CD14-positive monocyte (primary cell): ENCODE data around the gene DHX15. TPM values are rescaled to one million over a fixed set of nuclear protein-coding genes. Genes with fewer than 3 reads are reported as not detected.

Experiments used
- DNase-seq, 3 donors: peaks; one replicate each; pipeline ENCODE4 v3.0.0-alpha.2; 2011 to 2022
- H2AFZ ChIP-seq: 2 replicates; pipeline ENCODE4 v1.6.0; 2012; ENCODE audit warnings: mild to moderate bottlenecking, low read depth, low read length, inconsistent platforms; ENCODE audit not compliant: insufficient read depth, poor library complexity, severe bottlenecking
- H3K27ac ChIP-seq, 2 donors: 1 replicate in 1 of 2; 2 replicates in 1 of 2; pipeline ENCODE4 v1.5.1; 2012 to 2013; ENCODE audit warnings: low read length in 2 of 2, control low read depth in 1 of 2, inconsistent platforms in 1 of 2, low read depth in 1 of 2, mild to moderate bottlenecking in 1 of 2
- H3K27me3 ChIP-seq, 2 donors: one replicate each; pipeline versions ENCODE4 v1.6.0 to v1.6.1; 2011 to 2013; ENCODE audit warnings: low read length in 2 of 2; ENCODE audit not compliant: control insufficient read depth in 2 of 2, insufficient read depth in 2 of 2
- H3K36me3 ChIP-seq, 2 donors: replicated peaks in 1 of 2; 1 replicate in 1 of 2; 2 replicates in 1 of 2; pipeline versions ENCODE4 v1.5.1 to v1.6.1; 2012 to 2013; ENCODE audit warnings: low read length in 2 of 2, control low read depth in 1 of 2, inconsistent platforms in 1 of 2, mild to moderate bottlenecking in 1 of 2; ENCODE audit not compliant: insufficient read depth in 2 of 2, control insufficient read depth in 1 of 2
- H3K4me1 ChIP-seq, 2 donors: 1 replicate in 1 of 2; 2 replicates in 1 of 2; pipeline versions ENCODE4 v1.5.1 to v1.6.1; 2012 to 2013; ENCODE audit warnings: low read length in 2 of 2, control low read depth in 1 of 2, inconsistent platforms in 1 of 2, mild to moderate bottlenecking in 1 of 2, moderate library complexity in 1 of 2; ENCODE audit not compliant: insufficient read depth in 2 of 2, control insufficient read depth in 1 of 2
- H3K4me2 ChIP-seq: replicated peaks from 2 replicates; pipeline ENCODE3; 2012; ENCODE audit warnings: low read length, moderate library complexity, mild to moderate bottlenecking; ENCODE audit not compliant: poor library complexity, severe bottlenecking; ENCODE audit errors: extremely low read depth
- H3K4me3 ChIP-seq, 3 experiments: fragments of 200-600 bp in 1 of 3; sonication (generic) in 1 of 3; replicated peaks in 1 of 3; 1 replicate in 2 of 3; 2 replicates in 1 of 3; pipeline ENCODE4 v1.5.1; 2011 to 2013; ENCODE audit warnings: low read length in 3 of 3, mild to moderate bottlenecking in 3 of 3, control low read depth in 2 of 3, low read depth in 2 of 3, inconsistent platforms in 1 of 3, moderate library complexity in 1 of 3
- H3K79me2 ChIP-seq: 2 replicates; pipeline ENCODE4 v1.6.0; 2012; ENCODE audit warnings: mild to moderate bottlenecking, control low read depth, inconsistent platforms, low read length, moderate library complexity; ENCODE audit not compliant: insufficient read depth
- H3K9ac ChIP-seq: 2 replicates; pipeline ENCODE4 v1.6.0; 2017; ENCODE audit warnings: low read length, mild to moderate bottlenecking; ENCODE audit not compliant: insufficient read depth, poor library complexity, severe bottlenecking
- H3K9me3 ChIP-seq, 2 donors: replicated peaks in 1 of 2; 1 replicate in 1 of 2; 2 replicates in 1 of 2; pipeline versions ENCODE4 v1.5.1 to v1.6.1; 2012 to 2013; ENCODE audit warnings: low read length in 2 of 2, control low read depth in 1 of 2; ENCODE audit not compliant: control insufficient read depth in 1 of 2, insufficient read depth in 1 of 2
- H4K20me1 ChIP-seq: 2 replicates; pipeline ENCODE4 v1.6.0; 2012; ENCODE audit warnings: mild to moderate bottlenecking, low read length, control low read depth, moderate library complexity; ENCODE audit not compliant: insufficient read depth
- H3K27ac Mint-ChIP-seq, 7 donors: one replicate each; pipeline ENCODE4 v1.8.0; 2020; ENCODE audit warnings: mild to moderate bottlenecking in 7 of 7, mixed read lengths in 7 of 7, moderate library complexity in 6 of 7, inconsistent platforms in 2 of 7
- H3K27me3 Mint-ChIP-seq, 3 donors: one replicate each; pipeline ENCODE4 v1.8.0; 2021 to 2022; ENCODE audit warnings: low read depth in 3 of 3, mild to moderate bottlenecking in 3 of 3, mixed read lengths in 3 of 3, moderate library complexity in 3 of 3, inconsistent platforms in 1 of 3
- H3K36me3 Mint-ChIP-seq, 2 donors: one replicate each; pipeline ENCODE4 v1.8.0; 2020; ENCODE audit warnings: mixed read lengths in 2 of 2, inconsistent platforms in 1 of 2, mild to moderate bottlenecking in 1 of 2
- H3K4me1 Mint-ChIP-seq: one replicate; pipeline ENCODE4 v1.8.0; 2020; ENCODE audit warnings: mild to moderate bottlenecking, mixed read lengths
- H3K4me3 Mint-ChIP-seq, 2 donors: one replicate each; pipeline ENCODE4 v1.8.0; 2020; ENCODE audit warnings: mild to moderate bottlenecking in 2 of 2, mixed read lengths in 2 of 2, moderate library complexity in 1 of 2
- H3K9me3 Mint-ChIP-seq, 7 donors: one replicate each; pipeline ENCODE4 v1.8.0; 2020 to 2022; ENCODE audit warnings: mixed read lengths in 7 of 7, mild to moderate bottlenecking in 6 of 7, moderate library complexity in 6 of 7, inconsistent platforms in 2 of 7
- CTCF ChIP-seq: fragments of 200-600 bp; IDR thresholded peaks from one replicate; pipeline ENCODE4 v1.8.0; 2022; ENCODE audit warnings: antibody characterized with exemption, mild to moderate bottlenecking
- WGBS: methylation state at CpG from one replicate; pipeline ENCODE4 v1.1.5; 2013; ENCODE audit warnings: missing lambda C conversion rate; ENCODE audit not compliant: insufficient coverage; 5-methylcytosine and 5-hydroxymethylcytosine counted together
- intact Hi-C, 2 donors: fragments of 100-400 bp; cut with micrococcal nuclease; formaldehyde crosslinking; loops; one replicate each; pipeline versions ENCODE4 v1.15.0 to v1.15.1; 2023
- polyA plus RNA-seq, 3 donors: library from polyadenylated mRNA; depleted of rRNA in 1 of 3; unstranded in 2 of 3; stranded (reverse) in 1 of 3; fragments of 300-500 nt in 2 of 3; fragments of >200 nt in 1 of 3; fragmentation: Illumina TruSeq in 2 of 3; gene quantifications; 1 replicate in 2 of 3; 2 replicates in 1 of 3; pipeline ENCODE4 v1.2.3, GENCODE V29; 2012 to 2021

DHX15 gene
- polyA plus RNA-seq, 3 donors = 27.2 to 77.7 (median 37.5) TPM

- no peak overlapping the region for H3K4me3 Mint-ChIP-seq
- Histone ChIP-seq H3K9ac (no peak overlapping the region), H2AFZ (no peak overlapping the region), H3K36me3 (no peaks in the 10 kb centered on the region), H4K20me1 (no peaks in the 10 kb centered on the region), H3K27ac (no peak overlapping the region), H3K4me2 (no peak overlapping the region), H3K79me2 (no peaks in the 10 kb centered on the region), H3K4me1 (peaks cover 15 to 18% of the 10 kb centered on the region in 2 donors), H3K9me3 (peaks cover 0 to 8% of the 10 kb centered on the region in 2 donors), H3K4me3 (no peak overlapping the region), H3K27me3 (no peaks in the 10 kb centered on the region)
- H3K27ac Mint-ChIP-seq = no peak overlapping the region
- intact Hi-C loops = no loop called here
- no peak for DNase-seq
- H3K9me3 Mint-ChIP-seq = peaks cover 5 to 14% (median 11%) of the 10 kb centered on the region in 7 donors
- peaks cover 0 to 2% (median 2%) of the 10 kb centered on the region in 3 donors for H3K27me3 Mint-ChIP-seq
- no peaks in the 10 kb centered on the region for H3K36me3 Mint-ChIP-seq
- no CpG with 5 or more reads among the region's 1 CpG for WGBS
- peaks cover 20% of the 10 kb centered on the region for H3K4me1 Mint-ChIP-seq
- TF ChIP-seq CTCF = no peak
These were observed 16.8 kb upstream of the DHX15 start for GRCh38 chr4:24601121-24601520.

- peaks cover 1 to 2% (median 2%) of the 10 kb centered on the region in 3 donors for H3K27me3 Mint-ChIP-seq
- no peak overlapping the region for H2AFZ ChIP-seq
- no peaks in the 10 kb centered on the region for H3K36me3 Mint-ChIP-seq
- peaks cover 0 to 8% of the 10 kb centered on the region in 2 donors for H3K9me3 ChIP-seq
- no peaks in the 10 kb centered on the region for H3K79me2 ChIP-seq
- no peak overlapping the region for H3K4me3 ChIP-seq
- WGBS = 94% methylated on average over 19 of the region's 22 CpGs
- H3K36me3 ChIP-seq = no peaks in the 10 kb centered on the region
- no peak overlapping the region for H3K27ac Mint-ChIP-seq
- TF ChIP-seq CTCF = no peak
- H3K4me1 ChIP-seq = peaks cover under 1% of the 10 kb centered on the region in 2 donors
- peaks cover 4% of the 10 kb centered on the region for H3K4me1 Mint-ChIP-seq
- no peaks in the 10 kb centered on the region for H4K20me1 ChIP-seq
- peaks cover 5 to 14% (median 11%) of the 10 kb centered on the region in 7 donors for H3K9me3 Mint-ChIP-seq
- DNase-seq = no peak
- intact Hi-C loops = no loop called here
- no peak overlapping the region for H3K9ac ChIP-seq
- no peaks in the 10 kb centered on the region for H3K27me3 ChIP-seq
- no peak overlapping the region for H3K4me2 ChIP-seq
- no peak overlapping the region for H3K27ac ChIP-seq
- H3K4me3 Mint-ChIP-seq = no peak overlapping the region
These were observed 14.9 kb upstream of the DHX15 start for GRCh38 chr4:24599275-24599674.
